ENCODE data around the gene GP5.

The GP5 gene

GRCh38 chr3:194367992-194368841 is 30.8 kb downstream of the GP5 start:
- H3K27ac ChIP-seq (ENCODE audit: low read length): no peak overlapping the region
- no peak for TF ChIP-seq CTCF (IDR thresholded peaks at IDR 0.05; ENCODE audit: low read depth, low read length)
- TF ChIP-seq EZH2phosphoT487 (IDR thresholded peaks at IDR 0.05; ENCODE audit: low read depth): no peak
- H3K36me3 ChIP-seq (replicated peaks; ENCODE audit: low read depth, low read length): no peaks in the 10 kb centered on the region
- peaks cover 10% of the 10 kb centered on the region for H3K4me1 ChIP-seq (ENCODE audit: low read length)
- H3K79me2 ChIP-seq (ENCODE audit: low read length): no peaks in the 10 kb centered on the region
- H3K4me2 ChIP-seq (ENCODE audit: low read length): no peak overlapping the region
- H2AFZ ChIP-seq (ENCODE audit: low read depth, low read length): no peak overlapping the region
- H3K9ac ChIP-seq (ENCODE audit: low read length): no peak overlapping the region
- H4K20me1 ChIP-seq (ENCODE audit: insufficient read depth, low read length): no peaks in the 10 kb centered on the region
- H3K9me3 ChIP-seq (ENCODE audit: insufficient read depth, low read length): no peaks in the 10 kb centered on the region
- no peak overlapping the region for H3K4me3 ChIP-seq (ENCODE audit: low read length)
- peaks cover 41% of the 10 kb centered on the region for H3K27me3 ChIP-seq (ENCODE audit: low read depth, low read length)

GRCh38 chr3:194365978-194366490 is 33.0 kb downstream of the GP5 start:
- Histone ChIP-seq H3K9me3 (ENCODE audit: insufficient read depth, low read length) (no peaks in the 10 kb centered on the region), H3K4me2 (ENCODE audit: low read length) (no peak overlapping the region), H3K9ac (ENCODE audit: low read length) (no peak overlapping the region), H3K4me1 (ENCODE audit: low read length) (peaks cover 10% of the 10 kb centered on the region), H3K27me3 (ENCODE audit: low read depth, low read length) (peaks cover 48% of the 10 kb centered on the region), H3K36me3 (replicated peaks; ENCODE audit: low read depth, low read length) (no peaks in the 10 kb centered on the region), H4K20me1 (ENCODE audit: insufficient read depth, low read length) (no peaks in the 10 kb centered on the region; the same call in 1 of the 2 replicates), H3K27ac (ENCODE audit: low read length) (no peak overlapping the region), H3K4me3 (ENCODE audit: low read length) (no peak overlapping the region), H3K79me2 (ENCODE audit: low read length) (no peaks in the 10 kb centered on the region), H2AFZ (ENCODE audit: low read depth, low read length) (no peak overlapping the region)
- TF ChIP-seq EZH2phosphoT487 (IDR thresholded peaks at IDR 0.05; ENCODE audit: low read depth) (no peak), CTCF (IDR thresholded peaks at IDR 0.05; ENCODE audit: low read depth, low read length) (no peak)

- Histone ChIP-seq H3K27ac (ENCODE audit: low read length) (no peak overlapping the region), H3K9ac (ENCODE audit: low read length) (no peak overlapping the region), H3K79me2 (ENCODE audit: low read length) (no peaks in the 10 kb centered on the region), H3K4me2 (ENCODE audit: low read length) (no peak overlapping the region), H2AFZ (ENCODE audit: low read depth, low read length) (no peak overlapping the region), H3K4me3 (ENCODE audit: low read length) (no peak overlapping the region), H3K9me3 (ENCODE audit: insufficient read depth, low read length) (no peaks in the 10 kb centered on the region), H3K36me3 (replicated peaks; ENCODE audit: low read depth, low read length) (no peaks in the 10 kb centered on the region), H4K20me1 (ENCODE audit: insufficient read depth, low read length) (no peaks in the 10 kb centered on the region; the same call in 1 of the 2 replicates), H3K4me1 (ENCODE audit: low read length) (peaks cover 10% of the 10 kb centered on the region), H3K27me3 (ENCODE audit: low read depth, low read length) (peaks cover 45% of the 10 kb centered on the region)
- TF ChIP-seq CTCF (IDR thresholded peaks at IDR 0.05; ENCODE audit: low read depth, low read length) (no peak), EZH2phosphoT487 (IDR thresholded peaks at IDR 0.05; ENCODE audit: low read depth) (no peak)
Measured at GRCh38 chr3:194365526-194365925, 33.5 kb downstream of the GP5 start.

- Histone ChIP-seq H4K20me1 (ENCODE audit: insufficient read depth, low read length) (no peaks in the 10 kb centered on the region; the same call in 1 of the 2 replicates), H3K9ac (ENCODE audit: low read length) (no peak overlapping the region), H3K27ac (ENCODE audit: low read length) (no peak overlapping the region), H2AFZ (ENCODE audit: low read depth, low read length) (no peak overlapping the region), H3K36me3 (replicated peaks; ENCODE audit: low read depth, low read length) (no peaks in the 10 kb centered on the region), H3K79me2 (ENCODE audit: low read length) (no peaks in the 10 kb centered on the region), H3K9me3 (ENCODE audit: insufficient read depth, low read length) (no peaks in the 10 kb centered on the region), H3K27me3 (ENCODE audit: low read depth, low read length) (peaks cover 38% of the 10 kb centered on the region), H3K4me3 (ENCODE audit: low read length) (no peak overlapping the region), H3K4me2 (ENCODE audit: low read length) (no peak overlapping the region), H3K4me1 (ENCODE audit: low read length) (peaks cover 10% of the 10 kb centered on the region)
- TF ChIP-seq EZH2phosphoT487 (IDR thresholded peaks at IDR 0.05; ENCODE audit: low read depth) (no peak), CTCF (IDR thresholded peaks at IDR 0.05; ENCODE audit: low read depth, low read length) (no peak)
Measured at GRCh38 chr3:194364652-194365434, 34.2 kb downstream of the GP5 start.
